ENCODE results near the gene AQP11.

GRCh38 chr11:77568916-77569675 is 20.7 kb upstream of the AQP11 start:
- TF ChIP-seq CTCF (IDR thresholded peaks at IDR 0.05) (no peak), POLR2A (IDR thresholded peaks at IDR 0.05) (no peak)
